Posterior cingulate gyrus (tissue), 11 donors: ENCODE data around the gene VOPP1.
"Not testable (repeated sequence)": the region's sequence is repeated elsewhere in the genome, so short reads cannot be mapped to it uniquely, and the experiment has no call there.

Source experiments
- DNase-seq, 10 donors: peaks; one replicate each; pipeline versions ENCODE4 v3.0.0 to v3.0.0-alpha.2; 2020 to 2021; ENCODE audit warnings: mixed read lengths in 3 of 10
- intact Hi-C: fragments of 100-400 bp; cut with DNase I; formaldehyde crosslinking; loops from one replicate; pipeline ENCODE4 v1.15.1; 2023

The VOPP1 gene

GRCh38 chr7:55588379-55588699 lies 16.0 kb upstream of the VOPP1 start:
- intact Hi-C loops = no loop called here
- DNase-seq = peak in 1 of 10 donors; percentile 44

- intact Hi-C loops = no loop called here
- DNase-seq = peak in 1 of 10 donors; percentile 52
Measured at GRCh38 chr7:55587687-55588378, 15.5 kb upstream of the VOPP1 start.

- intact Hi-C loops, DNase-seq: not testable (repeated sequence)
Measured at GRCh38 chr7:55582656-55583055, 10.4 kb upstream of the VOPP1 start.

- DNase-seq = no peak
- intact Hi-C loops = no loop called here
Measured at GRCh38 chr7:55576753-55577152, 4.5 kb upstream of the VOPP1 start.

- no peak for DNase-seq
- intact Hi-C loops = no loop called here
Measured at GRCh38 chr7:55575733-55576132, 3.4 kb upstream of the VOPP1 start.

- intact Hi-C loops = no loop called here
Measured at GRCh38 chr7:55575098-55575497, 2.8 kb upstream of the VOPP1 start.

GRCh38 chr7:55574051-55574717 lies 1.9 kb upstream of the VOPP1 start:
- DNase-seq = no peak
- intact Hi-C loops = no loop called here

More at GRCh38 chr7:55575098-55575497, 2.8 kb upstream of the VOPP1 start:
- DNase-seq = no peak

GRCh38 chr7:55573234-55573900 lies 1.1 kb upstream of the VOPP1 start:
- no peak for DNase-seq
- intact Hi-C loops = no loop called here

- intact Hi-C loops = no loop called here
- peak in 8 of 10 donors; percentile 36 to 88 (median 46) for DNase-seq
Measured at GRCh38 chr7:55571511-55572377, 558 bp downstream of the VOPP1 start.

GRCh38 chr7:55570939-55571338 lies 1.4 kb downstream of the VOPP1 start:
- intact Hi-C loops = no loop called here
- no peak for DNase-seq

- no peak for DNase-seq
Measured at GRCh38 chr7:55570218-55570873, 2.0 kb downstream of the VOPP1 start.

GRCh38 chr7:55569797-55570196 lies 2.5 kb downstream of the VOPP1 start:
- DNase-seq = no peak
- intact Hi-C loops = loop anchor here (10.0 kb wide), 1 partner anchor 205 kb away; the partner anchor contains the start of gene LANCL2

More at GRCh38 chr7:55570218-55570873, 2.0 kb downstream of the VOPP1 start:
- intact Hi-C loops = no loop called here

- intact Hi-C loops = loop anchor here (10.0 kb wide), 1 partner anchor 204 kb away; the partner anchor contains the start of gene LANCL2
- DNase-seq = no peak
Measured at GRCh38 chr7:55569269-55569663, 3.0 kb downstream of the VOPP1 start.

- intact Hi-C loops = loop anchor here (10.0 kb wide), 1 partner anchor 204 kb away; the partner anchor contains the start of gene LANCL2
- DNase-seq = no peak
Measured at GRCh38 chr7:55568613-55569268, 3.6 kb downstream of the VOPP1 start.

GRCh38 chr7:55567571-55567970 lies 4.7 kb downstream of the VOPP1 start:
- intact Hi-C loops = loop anchor here (10.0 kb wide), 1 partner anchor 203 kb away; the partner anchor contains the start of gene LANCL2
- no peak for DNase-seq

GRCh38 chr7:55565681-55566080 lies 6.6 kb downstream of the VOPP1 start:
- DNase-seq = no peak
- intact Hi-C loops = loop anchor here (10.0 kb wide), 1 partner anchor 201 kb away; the partner anchor contains the start of gene LANCL2

- no peak for DNase-seq
- intact Hi-C loops = loop anchor here (10.0 kb wide), 1 partner anchor 199 kb away; the partner anchor contains the start of gene LANCL2
Measured at GRCh38 chr7:55563596-55564325, 8.5 kb downstream of the VOPP1 start.

GRCh38 chr7:55561690-55562089 lies 10.6 kb downstream of the VOPP1 start:
- DNase-seq = no peak
- intact Hi-C loops = loop anchor here (10.0 kb wide), 1 partner anchor 197 kb away; the partner anchor contains the start of gene LANCL2
